Upper lobe of left lung (tissue), 4 donors: ENCODE results near the gene PTDSS2.

ENCODE experiments used
- EP300 ChIP-seq, 4 donors: sonication (generic); formaldehyde crosslinking; IDR thresholded peaks; one replicate each; pipeline ENCODE4 v1.5.1; 2017; ENCODE audit warnings: antibody characterized with exemption in 4 of 4, control low read depth in 2 of 4
- TF ChIP-seq, protein P1 (sequence below), 6 experiments: fragments of 450-650 bp in 4 of 6; fragments of 200-600 bp in 2 of 6; sonication (generic) in 2 of 6; IDR thresholded peaks; one replicate each; pipeline ENCODE4 v1.5.1; 2016 to 2019; ENCODE audit warnings: antibody characterized with exemption in 6 of 6

DNA sequence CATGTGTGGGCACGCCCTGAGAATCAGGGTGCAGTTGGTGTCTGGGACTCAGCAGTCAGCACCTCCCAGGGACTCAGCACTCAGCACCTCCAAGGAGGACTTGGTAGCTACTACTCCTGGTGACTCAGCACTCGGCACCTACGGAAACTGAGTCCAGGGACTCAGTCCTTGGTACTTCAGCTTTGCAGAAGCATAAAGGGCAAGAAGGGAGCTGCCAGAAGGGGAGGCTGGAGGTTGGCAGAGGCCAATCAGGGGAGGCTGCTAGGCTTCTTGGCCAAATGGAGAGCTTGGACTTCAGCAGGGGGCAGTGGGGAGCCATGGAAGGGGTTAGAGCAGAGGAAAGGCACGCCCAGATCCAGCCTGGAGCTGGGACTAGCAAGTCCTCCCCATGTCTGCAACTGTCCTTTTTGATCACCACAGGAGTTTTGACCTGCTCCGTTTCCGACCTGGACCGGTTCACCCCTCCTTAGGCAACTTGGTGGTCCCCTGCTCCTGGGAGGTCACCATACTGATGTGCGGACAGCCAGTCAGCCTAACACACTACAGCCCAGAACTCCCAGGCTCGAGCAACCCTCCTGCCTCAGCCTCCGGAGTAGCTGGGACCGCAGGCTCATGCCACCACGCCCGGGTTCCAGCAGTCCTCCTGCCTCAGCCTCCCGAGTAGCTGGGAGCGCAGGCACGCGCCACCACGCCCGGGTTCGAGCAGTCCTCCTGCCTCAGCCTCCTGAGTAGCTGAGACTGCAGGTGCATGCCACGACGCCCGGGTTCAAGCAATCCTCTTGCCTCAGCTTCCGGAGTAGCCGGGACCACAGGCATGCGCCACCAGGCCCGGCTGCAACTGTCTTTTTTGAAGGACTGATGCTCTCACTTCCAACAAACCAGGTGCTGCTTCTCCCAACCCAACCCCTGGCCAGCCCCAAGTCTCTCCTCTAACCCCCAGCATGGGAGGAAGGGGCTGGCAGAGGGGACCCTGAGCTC is 9.7 kb upstream of the PTDSS2 start:
- TF ChIP-seq, protein P1, sequence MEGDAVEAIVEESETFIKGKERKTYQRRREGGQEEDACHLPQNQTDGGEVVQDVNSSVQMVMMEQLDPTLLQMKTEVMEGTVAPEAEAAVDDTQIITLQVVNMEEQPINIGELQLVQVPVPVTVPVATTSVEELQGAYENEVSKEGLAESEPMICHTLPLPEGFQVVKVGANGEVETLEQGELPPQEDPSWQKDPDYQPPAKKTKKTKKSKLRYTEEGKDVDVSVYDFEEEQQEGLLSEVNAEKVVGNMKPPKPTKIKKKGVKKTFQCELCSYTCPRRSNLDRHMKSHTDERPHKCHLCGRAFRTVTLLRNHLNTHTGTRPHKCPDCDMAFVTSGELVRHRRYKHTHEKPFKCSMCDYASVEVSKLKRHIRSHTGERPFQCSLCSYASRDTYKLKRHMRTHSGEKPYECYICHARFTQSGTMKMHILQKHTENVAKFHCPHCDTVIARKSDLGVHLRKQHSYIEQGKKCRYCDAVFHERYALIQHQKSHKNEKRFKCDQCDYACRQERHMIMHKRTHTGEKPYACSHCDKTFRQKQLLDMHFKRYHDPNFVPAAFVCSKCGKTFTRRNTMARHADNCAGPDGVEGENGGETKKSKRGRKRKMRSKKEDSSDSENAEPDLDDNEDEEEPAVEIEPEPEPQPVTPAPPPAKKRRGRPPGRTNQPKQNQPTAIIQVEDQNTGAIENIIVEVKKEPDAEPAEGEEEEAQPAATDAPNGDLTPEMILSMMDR (IDR thresholded peaks at IDR 0.05): peak in 2 of 6 experiments; percentile 23 to 26
- no peak for TF ChIP-seq EP300 (IDR thresholded peaks at IDR 0.05)
